HL-60 (cell line): Measurements from ENCODE around the gene KCND2.

ENCODE experiments used
- CTCF ChIP-seq: IDR thresholded peaks from one replicate; pipeline ENCODE4 v1.5.1; 2011; ENCODE audit warnings: low read length, control low read depth, inconsistent platforms; ENCODE audit not compliant: insufficient read depth
- POLR2AphosphoS5 ChIP-seq: IDR thresholded peaks from 2 replicates; pipeline ENCODE4 v1.6.1; 2012; ENCODE audit warnings: low read depth
- SPI1 ChIP-seq: IDR thresholded peaks from 2 replicates; pipeline ENCODE4 v1.6.1; 2012; ENCODE audit warnings: low read depth, mild to moderate bottlenecking, borderline replicate concordance

GRCh38 chr7:120603366-120603765 lies 330.4 kb downstream of the KCND2 start:
- TF ChIP-seq CTCF, result no peak
- TF ChIP-seq POLR2AphosphoS5, result no peak
- TF ChIP-seq SPI1, result no peak
